ENCODE results near the gene FOXG1.

The FOXG1 gene

GRCh38 chr14:28784096-28785048 lies 17.8 kb downstream of the FOXG1 start:
- TF ChIP-seq CTCF (IDR thresholded peaks at IDR 0.05; ENCODE audit: low read depth, low read length) = no peak
- DNase-seq = no peak
- H3K36me3 ChIP-seq = no peaks in the 10 kb centered on the region
- no peaks in the 10 kb centered on the region for H3K4me1 ChIP-seq
- H3K4me3 ChIP-seq (ENCODE audit: low read depth, low read length) = no peak overlapping the region
- H3K9me3 ChIP-seq = no peaks in the 10 kb centered on the region
- peaks cover 4% of the 10 kb centered on the region for H3K27me3 ChIP-seq

GRCh38 chr14:28785096-28785952 lies 18.7 kb downstream of the FOXG1 start:
- no peaks in the 10 kb centered on the region for H3K36me3 ChIP-seq
- no peak for TF ChIP-seq CTCF (IDR thresholded peaks at IDR 0.05; ENCODE audit: low read depth, low read length)
- H3K9me3 ChIP-seq = no peaks in the 10 kb centered on the region
- peaks cover 4% of the 10 kb centered on the region for H3K27me3 ChIP-seq
- H3K4me1 ChIP-seq = no peaks in the 10 kb centered on the region
- no peak for DNase-seq
- peak overlapping the region; percentile 19 for H3K4me3 ChIP-seq (ENCODE audit: low read depth, low read length)

- Histone ChIP-seq H3K27me3 (no peaks in the 10 kb centered on the region), H3K36me3 (no peaks in the 10 kb centered on the region), H3K9me3 (no peaks in the 10 kb centered on the region), H3K4me3 (ENCODE audit: low read depth, low read length) (no peak overlapping the region), H3K4me1 (no peaks in the 10 kb centered on the region)
- TF ChIP-seq CTCF (IDR thresholded peaks at IDR 0.05; ENCODE audit: low read depth, low read length) = no peak
- DNase-seq = no peak
Measured at GRCh38 chr14:28807518-28807917, 40.9 kb downstream of the FOXG1 start.

- no peak for TF ChIP-seq CTCF (IDR thresholded peaks at IDR 0.05; ENCODE audit: low read depth, low read length)
- no peak for DNase-seq
- H3K4me3 ChIP-seq (ENCODE audit: low read depth, low read length) = no peak overlapping the region
- H3K4me1 ChIP-seq = no peaks in the 10 kb centered on the region
- no peaks in the 10 kb centered on the region for H3K36me3 ChIP-seq
- no peaks in the 10 kb centered on the region for H3K27me3 ChIP-seq
- no peaks in the 10 kb centered on the region for H3K9me3 ChIP-seq
Measured at GRCh38 chr14:28813810-28814209, 47.2 kb downstream of the FOXG1 start.
